HepG2 (cell line): ENCODE results near the gene MYL11.

Experiments used
- CBX2 ChIP-seq, 2 experiments: fragments of 200-600 bp in 1 of 2; sonication (generic); formaldehyde crosslinking in 1 of 2; IDR thresholded peaks; 2 replicates each; pipeline versions ENCODE4 v1.7.0 to v1.8.1; 2018 to 2022; ENCODE audit warnings: low read depth in 2 of 2, low read length in 1 of 2, mild to moderate bottlenecking in 1 of 2, missing genetic modification reagents in 1 of 2
- FOXP1 ChIP-seq, 2 experiments: fragments of 450-650 bp in 1 of 2; IDR thresholded peaks; 2 replicates each; pipeline ENCODE4 v1.6.1; 2017 to 2018; ENCODE audit warnings: antibody characterized with exemption in 1 of 2
- HMGA1 ChIP-seq: sonication (generic); formaldehyde crosslinking; conservative IDR thresholded peaks from 2 replicates; pipeline ENCODE4 v1.4.0; 2020; ENCODE audit warnings: missing genetic modification reagents

DNA sequence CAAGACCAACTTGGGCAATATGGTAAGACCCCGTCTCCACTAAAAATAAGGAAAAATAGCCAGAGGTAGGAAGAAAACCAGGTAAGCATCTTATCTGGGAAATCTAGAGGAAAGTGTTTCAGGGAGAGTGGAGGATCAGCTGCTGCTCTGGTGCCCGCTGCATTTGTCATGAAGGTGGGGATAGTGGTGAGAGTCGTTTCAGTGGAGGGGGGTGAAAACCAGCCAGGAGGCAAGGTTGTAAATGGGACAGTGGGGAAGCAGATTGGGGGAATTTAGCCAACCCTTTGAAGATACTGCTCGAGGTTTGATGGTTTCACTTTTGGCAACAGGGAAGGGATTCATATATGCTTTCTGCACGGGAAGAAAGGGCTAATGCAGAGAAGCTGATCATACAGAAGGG lies 46.4 kb downstream of the MYL11 start:
- TF ChIP-seq HMGA1 (CRISPR knock-in tag) (no peak), FOXP1 (IDR thresholded peaks at IDR 0.05) (no peak), FOXP1 (CRISPR knock-in tag; IDR thresholded peaks at IDR 0.05) (no peak), CBX2 (IDR thresholded peaks at IDR 0.05; ENCODE audit: low read depth, low read length) (no peak), CBX2 (CRISPR knock-in tag; IDR thresholded peaks at IDR 0.05; ENCODE audit: low read depth) (no peak)
